ENCODE measurements around the gene PADI3. TPM values are rescaled to one million over a fixed set of nuclear protein-coding genes. Genes with fewer than 3 reads are reported as not detected.

The PADI3 gene
- total RNA-seq, 1 experiment from 2014 or later: 2.5 TPM

- no peak overlapping the region for H4K5ac ChIP-seq (ENCODE audit: insufficient read length, low read depth, low read length)
- H3K9me3 Mint-ChIP-seq: no peaks in the 10 kb centered on the region
- no peak overlapping the region for H3K9ac ChIP-seq (ENCODE audit: extremely low read depth, insufficient read length, low read length)
- no peak overlapping the region for H3K27ac ChIP-seq (ENCODE audit: insufficient read length, low read depth, low read length)
- H2BK120ac ChIP-seq (ENCODE audit: low read depth, low read length, poor library complexity, severe bottlenecking): no peak overlapping the region
- no peaks in the 10 kb centered on the region for H3K36me3 Mint-ChIP-seq (ENCODE audit: insufficient read depth in 1 of 3, low read depth in 3 of 3)
- H4K91ac ChIP-seq (ENCODE audit: insufficient read length, low read depth, low read length): no peak overlapping the region
- no peak overlapping the region for H3K56ac ChIP-seq (ENCODE audit: insufficient read length, low read depth, low read length)
- no peak overlapping the region for H3K4me2 ChIP-seq (ENCODE audit: insufficient read depth, insufficient read length, low read length)
- H3K79me1 ChIP-seq (ENCODE audit: insufficient read depth, low read depth, low read length, poor library complexity, severe bottlenecking): no peaks in the 10 kb centered on the region
- WGBS (ENCODE audit: extremely low coverage, insufficient read length, low lambda C conversion rate): no CpG with 5 or more reads among the region's 13 CpGs
- H3K4me1 Mint-ChIP-seq: peaks cover 37 to 48% of the 10 kb centered on the region in 2 experiments
- H4K20me1 ChIP-seq (ENCODE audit: control insufficient read depth, insufficient read depth, insufficient read length): no peaks in the 10 kb centered on the region
- H2BK12ac ChIP-seq (ENCODE audit: insufficient read length, low read depth, low read length): no peak overlapping the region
- H2AK5ac ChIP-seq (ENCODE audit: insufficient read length, low read length): no peak overlapping the region
- no peak for DNase-seq
- H3T11ph ChIP-seq (ENCODE audit: low read length): no peak overlapping the region
- no peak overlapping the region for H3K23ac ChIP-seq (ENCODE audit: insufficient read length, low read depth, low read length)
- no peaks in the 10 kb centered on the region for H3K27me3 ChIP-seq (ENCODE audit: insufficient read depth, low read length)
- no peaks in the 10 kb centered on the region for H3K9me3 ChIP-seq (ENCODE audit: control insufficient read depth, low read depth, low read length)
- no peak overlapping the region for H3K18ac ChIP-seq (ENCODE audit: insufficient read length, low read depth, low read length)
- no peaks in the 10 kb centered on the region for H3K23me2 ChIP-seq (ENCODE audit: insufficient read length, low read depth, low read length, poor library complexity, severe bottlenecking)
- H3K4ac ChIP-seq (ENCODE audit: low read depth, low read length): no peak overlapping the region
- no peak overlapping the region for H3K14ac ChIP-seq (ENCODE audit: insufficient read depth, low read length)
- no peaks in the 10 kb centered on the region for H3K79me2 ChIP-seq (ENCODE audit: insufficient read depth, low read length)
- no peaks in the 10 kb centered on the region; the same call in 1 of the 2 replicates for H3K4me1 ChIP-seq (ENCODE audit: insufficient read depth, low read length)
- no peak overlapping the region for H2BK20ac ChIP-seq (ENCODE audit: low read depth, low read length, poor library complexity, severe bottlenecking)
- no peak for TF ChIP-seq CTCF (conservative IDR thresholded peaks at IDR 0.05)
- no peak overlapping the region for H2BK15ac ChIP-seq (ENCODE audit: low read depth, low read length)
- H4K8ac ChIP-seq (replicated peaks; ENCODE audit: insufficient read length, low read depth, low read length): no peak overlapping the region
- no peak overlapping the region for H2AFZ ChIP-seq (ENCODE audit: low read length)
- H2BK5ac ChIP-seq (ENCODE audit: insufficient read length, low read length): no peak overlapping the region
- H3K27me3 Mint-ChIP-seq (ENCODE audit: low read depth): peaks cover 6% of the 10 kb centered on the region
- no peak overlapping the region for H3K4me3 Mint-ChIP-seq
- peak overlapping the region in 2 of 3 experiments; percentile 10 to 36; a peak in 2 of 7 replicates for H3K27ac Mint-ChIP-seq
These were observed 36.3 kb upstream of the PADI3 start for GRCh38 chr1:17212487-17213121.

Data from H9 (cell line).